ENCODE measurements around the gene TNS1.

GRCh38 chr2:217853301-217853881 lies 149.4 kb downstream of the TNS1 start:
- TF ChIP-seq EP300 (IDR thresholded peaks at IDR 0.05; ENCODE audit: borderline replicate concordance in 1 of 2, low read depth in 1 of 2, low read length in 1 of 2) = no peak
- TF ChIP-seq RAD21 (IDR thresholded peaks at IDR 0.05; ENCODE audit: low read length) = no peak
- TF ChIP-seq, protein P1, sequence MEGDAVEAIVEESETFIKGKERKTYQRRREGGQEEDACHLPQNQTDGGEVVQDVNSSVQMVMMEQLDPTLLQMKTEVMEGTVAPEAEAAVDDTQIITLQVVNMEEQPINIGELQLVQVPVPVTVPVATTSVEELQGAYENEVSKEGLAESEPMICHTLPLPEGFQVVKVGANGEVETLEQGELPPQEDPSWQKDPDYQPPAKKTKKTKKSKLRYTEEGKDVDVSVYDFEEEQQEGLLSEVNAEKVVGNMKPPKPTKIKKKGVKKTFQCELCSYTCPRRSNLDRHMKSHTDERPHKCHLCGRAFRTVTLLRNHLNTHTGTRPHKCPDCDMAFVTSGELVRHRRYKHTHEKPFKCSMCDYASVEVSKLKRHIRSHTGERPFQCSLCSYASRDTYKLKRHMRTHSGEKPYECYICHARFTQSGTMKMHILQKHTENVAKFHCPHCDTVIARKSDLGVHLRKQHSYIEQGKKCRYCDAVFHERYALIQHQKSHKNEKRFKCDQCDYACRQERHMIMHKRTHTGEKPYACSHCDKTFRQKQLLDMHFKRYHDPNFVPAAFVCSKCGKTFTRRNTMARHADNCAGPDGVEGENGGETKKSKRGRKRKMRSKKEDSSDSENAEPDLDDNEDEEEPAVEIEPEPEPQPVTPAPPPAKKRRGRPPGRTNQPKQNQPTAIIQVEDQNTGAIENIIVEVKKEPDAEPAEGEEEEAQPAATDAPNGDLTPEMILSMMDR (IDR thresholded peaks at IDR 0.05) = no peak
- TF ChIP-seq NFIC (IDR thresholded peaks at IDR 0.05; ENCODE audit: borderline replicate concordance) = peak; percentile 37; the same call in 1 of the 2 replicates
- TF ChIP-seq REST (IDR thresholded peaks at IDR 0.05; ENCODE audit: low read depth, low read length) = no peak
- TF ChIP-seq, protein P2, sequence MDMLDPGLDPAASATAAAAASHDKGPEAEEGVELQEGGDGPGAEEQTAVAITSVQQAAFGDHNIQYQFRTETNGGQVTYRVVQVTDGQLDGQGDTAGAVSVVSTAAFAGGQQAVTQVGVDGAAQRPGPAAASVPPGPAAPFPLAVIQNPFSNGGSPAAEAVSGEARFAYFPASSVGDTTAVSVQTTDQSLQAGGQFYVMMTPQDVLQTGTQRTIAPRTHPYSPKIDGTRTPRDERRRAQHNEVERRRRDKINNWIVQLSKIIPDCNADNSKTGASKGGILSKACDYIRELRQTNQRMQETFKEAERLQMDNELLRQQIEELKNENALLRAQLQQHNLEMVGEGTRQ (IDR thresholded peaks at IDR 0.05; ENCODE audit: borderline replicate concordance, low read depth, low read length) = no peak
